Activated effector memory CD4-positive, alpha-beta T cell treated with anti-CD3 and anti-CD28 coated beads, Interleukin-2, amount 50 U/mL, for 16 hours (primary cell): ENCODE results near the gene MAVS.
A peak's percentile ranks its signal among the peaks of the same experiment; 100 is the strongest.
"Not testable (repeated sequence)": the region's sequence is repeated elsewhere in the genome, so short reads cannot be mapped to it uniquely, and the experiment has no call there.

ENCODE experiments used
- DNase-seq: peaks from one replicate; pipeline ENCODE4 v3.0.0-alpha.2; 2020

Gene MAVS

DNA sequence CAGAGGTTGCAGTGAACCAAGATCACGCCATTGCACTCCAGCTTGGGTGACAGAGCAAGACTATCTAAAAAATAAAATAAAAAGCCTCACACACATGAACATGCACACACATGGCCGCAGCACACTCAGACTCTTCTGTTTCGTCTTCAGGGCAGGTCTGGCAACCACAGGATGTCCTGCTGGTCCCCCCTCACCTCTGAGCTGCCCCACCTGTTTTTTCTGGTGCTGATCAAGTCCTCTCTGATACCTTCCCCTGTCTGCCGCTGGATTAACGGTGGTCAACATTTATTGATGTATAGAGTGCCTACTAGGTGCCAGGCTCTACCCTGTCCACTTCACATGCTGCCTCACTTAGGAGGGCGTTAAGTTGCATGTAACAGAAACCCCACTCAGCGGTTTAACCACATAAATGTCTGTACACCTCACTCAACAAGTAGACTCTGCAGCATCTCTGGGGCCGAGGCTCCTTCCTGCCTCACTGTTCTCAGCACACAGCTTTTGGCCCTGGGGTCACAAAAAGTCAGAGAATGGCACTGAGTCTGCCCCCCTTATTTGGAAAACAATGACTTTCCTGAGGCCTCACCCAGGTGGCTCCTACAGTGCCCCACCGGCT lies 30.8 kb upstream of the MAVS start:
- no peak for DNase-seq

DNA sequence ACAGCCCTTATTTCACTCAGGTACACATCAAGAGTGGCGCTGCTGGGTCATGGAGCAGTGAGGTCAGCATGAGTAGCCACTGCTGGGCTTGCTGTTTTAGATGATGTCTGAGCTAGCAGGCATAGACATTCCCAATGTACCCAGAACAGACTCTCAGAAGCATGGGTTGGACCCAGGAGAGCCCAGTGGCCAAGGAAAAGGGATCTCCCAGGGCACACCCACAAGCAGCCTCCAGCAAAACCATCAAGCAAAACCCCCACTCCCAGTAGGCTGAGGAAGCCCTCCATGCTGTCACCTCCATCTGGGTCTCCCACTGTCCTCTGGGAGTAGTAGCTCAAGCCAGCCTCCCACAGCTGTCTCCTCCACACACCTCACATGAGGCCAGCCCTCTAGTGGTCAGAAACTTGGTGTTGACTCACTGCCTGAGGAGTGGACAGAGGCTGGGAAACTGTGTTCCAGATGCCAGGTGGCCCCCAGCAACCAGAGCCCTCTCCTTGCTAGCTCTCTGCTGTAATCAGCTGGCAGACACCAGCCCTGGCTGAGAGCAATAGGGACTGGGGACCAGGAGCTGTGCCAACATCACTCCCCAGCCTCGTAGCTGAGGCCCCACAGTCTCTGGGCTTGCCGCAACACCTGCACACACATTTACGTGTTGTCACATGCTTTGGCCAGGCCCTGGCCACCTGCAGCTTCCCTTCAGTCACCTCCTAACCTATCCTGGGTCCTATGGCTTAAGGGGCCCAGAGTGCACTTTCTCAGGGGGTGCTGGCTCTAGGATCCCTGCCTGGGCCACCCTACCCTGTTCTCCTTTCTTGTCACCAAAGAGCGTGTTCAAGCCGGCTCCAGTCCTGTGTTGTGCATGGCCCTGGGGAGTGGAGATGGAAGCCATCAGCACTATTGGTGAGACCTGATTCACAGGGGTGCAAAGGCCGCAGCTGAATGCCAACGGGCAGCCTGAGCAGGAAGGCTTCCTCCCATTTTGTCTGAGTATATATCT lies 28.2 kb upstream of the MAVS start:
- DNase-seq, result no peak

DNA sequence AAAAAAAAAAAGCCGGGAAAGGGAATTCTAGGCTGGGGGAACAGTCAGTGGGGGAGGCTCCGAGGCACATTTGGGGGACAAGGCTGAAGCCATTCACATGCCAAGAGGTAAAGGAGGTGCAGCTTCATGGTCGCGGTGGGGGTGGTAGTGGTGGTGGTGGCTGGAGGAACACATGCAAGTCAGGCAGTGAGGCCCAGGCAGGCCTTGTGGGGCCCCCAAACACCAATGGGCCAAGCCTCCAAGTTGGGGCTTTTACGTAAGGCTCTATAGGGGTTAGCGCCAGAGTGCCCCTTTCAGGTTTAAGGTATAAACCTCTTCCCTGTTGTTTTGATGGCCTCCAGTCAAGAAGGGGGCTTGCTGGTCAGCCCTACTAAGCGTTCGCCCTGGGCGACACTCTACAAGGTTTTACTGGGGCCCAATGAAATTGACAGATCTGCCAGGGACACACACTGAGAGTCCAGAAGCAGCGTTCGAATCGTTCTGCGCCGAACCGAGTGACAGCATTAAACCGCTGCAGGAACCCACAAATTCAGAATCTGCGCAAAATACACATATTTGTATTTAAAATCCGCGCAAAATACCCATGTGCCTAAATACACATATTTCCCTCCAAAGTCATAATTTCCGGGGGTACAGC lies 27.1 kb upstream of the MAVS start:
- DNase-seq, result no peak

DNA sequence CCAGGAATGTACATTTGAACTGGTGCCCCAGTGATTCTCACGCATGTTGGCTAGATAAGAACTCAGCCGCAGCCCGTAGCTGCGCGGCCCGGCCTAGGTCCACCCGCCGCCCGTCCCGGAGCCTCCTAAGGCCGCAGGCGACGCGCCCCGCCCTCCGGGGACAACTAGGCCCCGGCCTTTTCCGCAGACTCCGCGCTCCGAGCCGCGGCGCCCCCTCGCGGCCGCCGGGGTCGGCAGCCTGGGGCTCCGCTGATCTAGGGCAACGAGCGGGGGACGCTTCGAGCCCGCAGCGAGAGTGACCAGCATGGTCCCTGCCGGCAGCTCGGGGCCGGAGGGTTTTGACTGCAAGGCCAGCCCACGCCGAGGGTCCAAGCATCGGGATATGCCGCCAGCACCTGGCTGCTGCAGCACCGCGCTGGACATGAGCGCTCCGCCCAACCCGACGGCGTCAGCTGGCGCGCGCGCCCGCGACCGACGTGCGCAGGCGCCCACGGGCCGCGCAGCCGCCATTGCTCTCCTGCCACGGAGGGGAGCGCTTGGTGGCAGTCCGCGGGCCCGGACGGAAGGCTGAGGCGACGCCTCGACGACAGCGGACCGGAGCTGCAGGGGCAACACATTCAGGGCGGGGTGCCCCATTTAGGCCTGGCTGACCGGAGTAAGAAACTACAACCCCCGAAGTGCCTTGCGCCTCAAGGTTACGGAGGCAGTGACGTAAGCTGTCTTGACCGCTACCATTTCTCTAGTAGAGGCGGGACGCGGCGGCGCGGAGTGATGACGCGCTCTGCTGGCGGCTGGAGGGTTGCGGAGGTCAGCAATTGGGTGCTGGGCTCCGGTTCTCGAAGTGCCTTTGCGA lies 26.4 kb upstream of the MAVS start, which contains the start of gene AP5S1:
TSS of gene AP5S1 (plus strand) at position 500 of the 853 bp plus-strand sequence. CDS start 1,571 bp downstream, outside the sequence.
- peak; percentile 98 for DNase-seq

DNA sequence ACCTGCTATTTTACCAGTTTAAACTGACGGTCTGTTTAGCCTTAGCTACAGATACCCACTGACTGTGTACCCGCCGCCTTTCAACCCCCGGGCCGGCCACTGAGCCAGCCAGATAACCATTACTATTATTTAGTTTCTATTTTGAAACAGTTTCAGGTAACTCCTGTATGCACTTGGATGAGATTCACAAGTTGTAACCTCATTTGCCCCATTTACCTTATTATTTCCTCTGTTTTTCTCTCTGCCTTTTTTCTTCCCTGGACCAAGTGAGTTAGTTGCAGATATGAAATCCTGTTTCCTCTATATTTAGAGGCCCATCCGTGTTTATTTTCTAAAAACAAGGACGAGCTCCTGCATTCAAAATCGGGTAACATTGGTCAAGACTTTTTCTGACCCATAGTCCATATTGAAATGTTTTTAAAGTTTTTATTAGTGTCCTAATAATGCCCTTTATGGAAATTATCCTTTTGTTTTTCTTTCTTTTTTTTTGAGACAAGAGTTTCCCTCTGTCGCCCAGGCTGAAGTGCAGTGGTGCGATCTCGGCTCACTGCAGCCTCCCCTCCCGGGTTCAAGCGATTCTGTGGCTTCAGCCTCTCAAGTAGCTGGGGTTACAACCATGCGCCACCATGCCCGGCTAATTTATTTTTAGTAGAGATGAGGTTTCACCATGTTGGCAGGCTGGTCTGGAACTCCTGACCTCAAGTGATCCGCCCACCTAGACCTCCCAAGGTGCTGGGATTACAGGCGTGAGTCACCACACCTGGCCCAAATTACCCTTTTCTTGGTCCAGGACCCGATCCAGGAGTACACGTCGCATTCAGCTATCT lies 25.5 kb upstream of the MAVS start:
- DNase-seq, result no peak

DNA sequence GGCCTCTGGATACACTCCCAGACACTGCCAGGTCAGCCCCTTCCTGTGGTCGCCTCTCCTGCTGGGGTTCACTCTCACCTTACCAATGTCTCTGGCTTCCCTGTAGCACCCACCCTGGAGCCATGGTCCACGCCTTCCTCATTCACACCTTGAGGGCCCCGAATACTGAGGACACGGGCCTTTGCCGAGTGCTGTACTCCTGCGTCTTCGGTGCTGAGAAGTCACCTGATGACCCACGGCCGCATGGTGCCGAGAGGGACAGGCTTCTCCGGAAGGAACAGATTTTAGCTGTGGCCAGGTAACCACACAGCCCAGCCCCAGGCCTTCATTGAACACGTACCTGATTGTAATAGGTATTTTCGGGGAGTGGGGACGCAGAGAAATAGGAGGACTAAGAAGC lies 24.6 kb upstream of the MAVS start:
- DNase-seq, result no peak

DNA sequence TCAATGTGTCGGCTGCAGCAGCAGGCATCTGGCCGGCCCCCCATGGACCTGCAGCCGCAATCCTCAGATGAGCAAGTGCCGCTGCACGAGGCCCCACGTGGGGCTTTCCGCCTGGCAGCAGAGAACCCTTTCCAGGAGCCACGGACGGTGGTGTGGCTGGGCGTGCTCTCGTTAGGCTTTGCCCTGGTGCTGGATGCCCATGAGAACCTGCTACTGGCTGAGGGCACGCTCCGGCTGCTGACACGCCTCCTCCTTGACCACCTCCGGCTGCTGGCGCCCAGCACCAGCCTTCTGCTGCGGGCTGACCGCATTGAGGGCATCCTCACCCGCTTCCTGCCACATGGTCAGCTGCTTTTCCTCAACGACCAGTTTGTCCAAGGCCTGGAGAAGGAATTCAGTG lies 22.8 kb upstream of the MAVS start:
- no peak for DNase-seq

DNA sequence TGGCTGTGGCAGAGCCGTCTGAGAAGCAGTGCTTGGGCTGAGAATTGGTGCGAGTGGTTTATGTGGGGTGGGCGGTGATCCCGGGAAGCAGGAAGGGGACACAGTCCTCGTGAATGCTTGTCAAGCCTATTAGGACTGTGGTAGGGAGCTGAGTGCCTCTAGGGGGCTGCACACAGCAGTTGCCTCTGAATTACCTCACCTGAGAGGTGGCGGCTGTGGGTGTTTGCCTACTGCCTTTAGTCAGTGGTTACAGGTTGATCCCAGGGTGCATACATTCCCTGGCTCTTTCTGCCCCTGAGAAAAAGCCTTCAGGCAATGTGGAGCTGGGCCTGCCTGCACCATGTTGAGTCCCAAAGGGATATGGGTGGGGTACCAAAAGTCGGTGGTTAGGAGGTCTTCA lies 21.1 kb upstream of the MAVS start:
- DNase-seq, result no peak

DNA sequence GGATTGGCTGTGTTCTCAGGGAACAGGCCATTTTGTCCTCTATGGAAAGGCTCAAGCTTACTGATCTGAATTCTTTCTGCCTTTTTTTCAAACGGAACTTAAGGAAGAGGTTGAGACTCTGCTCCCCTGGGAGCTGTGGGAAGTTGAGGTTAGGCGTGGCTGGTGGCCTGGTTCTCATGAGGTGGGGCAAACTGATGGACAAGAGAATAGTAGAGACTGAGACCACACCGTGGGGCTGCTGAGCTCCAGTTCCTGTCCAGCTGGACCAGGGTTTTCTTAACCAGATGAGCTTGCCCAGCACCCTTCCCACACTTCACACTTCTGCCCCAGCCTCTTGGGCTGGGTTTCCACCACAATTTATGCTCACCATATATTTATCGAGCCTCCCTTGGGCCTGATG lies 20.2 kb upstream of the MAVS start:
- no peak for DNase-seq

DNA sequence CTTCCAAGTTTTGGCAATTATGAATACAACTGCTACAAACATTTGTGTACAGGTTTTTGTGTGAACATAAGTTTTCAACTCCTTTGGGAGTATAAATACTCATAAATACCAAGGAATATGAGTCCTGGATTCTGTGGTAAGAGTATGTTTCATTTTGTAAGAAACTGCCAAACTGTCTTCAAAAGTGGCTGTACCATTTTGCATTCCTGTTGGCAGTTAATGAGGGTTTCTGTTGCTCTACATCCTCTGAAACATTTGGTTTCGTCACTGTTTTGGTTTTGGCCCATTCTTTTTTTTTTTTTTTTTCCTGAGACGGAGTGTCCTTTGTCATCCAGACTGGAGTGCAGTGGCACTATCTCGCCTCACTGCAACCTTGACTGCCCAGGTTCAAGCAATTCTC lies 17.8 kb upstream of the MAVS start:
- DNase-seq, result no peak

DNA sequence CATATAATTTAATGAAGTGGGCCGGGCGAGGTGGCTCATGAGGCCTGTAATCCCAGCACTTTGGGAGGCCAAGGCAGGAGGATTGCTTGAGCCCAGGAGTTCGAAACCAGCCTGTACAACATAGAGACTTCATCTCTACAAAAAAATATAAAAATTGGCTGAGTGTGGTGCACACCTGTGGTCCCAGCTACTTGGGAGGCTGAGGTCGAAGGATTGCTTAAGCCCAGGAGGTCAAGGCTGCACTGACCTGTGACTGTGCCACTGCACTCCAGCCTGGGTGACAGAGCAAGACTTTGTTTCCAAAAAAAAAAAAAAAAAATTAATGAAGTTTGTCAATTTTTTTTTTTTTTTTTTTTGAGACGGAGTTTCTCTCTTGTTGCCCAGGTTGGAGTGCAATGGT lies 16.7 kb upstream of the MAVS start:
- DNase-seq, result not testable (repeated sequence)

DNA sequence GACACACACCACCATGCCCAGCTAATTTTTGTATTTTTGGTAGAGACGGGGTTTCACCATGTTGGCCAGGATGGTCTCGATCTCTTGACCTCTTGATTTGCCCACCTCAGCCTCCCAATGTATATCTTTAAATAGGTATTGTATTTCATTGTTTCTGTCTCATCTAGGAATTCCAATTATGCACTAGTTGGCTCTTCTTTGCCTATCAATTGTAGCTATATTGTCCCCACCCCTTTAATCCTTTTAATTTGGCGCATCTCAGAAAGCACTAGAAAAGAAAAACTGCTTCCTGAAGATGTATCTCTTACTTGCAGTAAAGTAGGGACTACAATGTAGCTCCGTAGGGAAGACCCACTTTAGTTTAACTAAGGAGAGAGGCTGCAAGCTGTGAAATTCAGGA lies 10.5 kb upstream of the MAVS start:
- no peak for DNase-seq

DNA sequence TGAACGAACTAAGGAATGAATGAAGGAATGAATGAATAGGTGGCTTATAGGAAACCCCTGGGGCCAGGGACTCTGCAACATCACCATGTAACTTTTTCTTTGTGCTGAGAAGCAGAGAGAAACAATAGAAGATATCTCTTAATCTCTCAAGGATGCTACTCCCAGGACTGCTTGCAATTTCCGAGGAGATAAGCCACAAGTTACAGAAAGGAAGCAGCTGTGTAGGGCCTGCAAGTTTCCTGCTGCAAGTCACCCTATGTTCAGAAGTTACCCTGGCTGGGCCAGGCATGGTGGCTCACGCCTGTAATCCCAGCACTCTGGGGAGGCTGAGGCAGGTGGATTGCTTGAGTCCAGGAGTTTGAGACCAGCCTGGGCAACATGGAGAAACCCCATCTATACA lies 7.3 kb upstream of the MAVS start:
- DNase-seq, result no peak

DNA sequence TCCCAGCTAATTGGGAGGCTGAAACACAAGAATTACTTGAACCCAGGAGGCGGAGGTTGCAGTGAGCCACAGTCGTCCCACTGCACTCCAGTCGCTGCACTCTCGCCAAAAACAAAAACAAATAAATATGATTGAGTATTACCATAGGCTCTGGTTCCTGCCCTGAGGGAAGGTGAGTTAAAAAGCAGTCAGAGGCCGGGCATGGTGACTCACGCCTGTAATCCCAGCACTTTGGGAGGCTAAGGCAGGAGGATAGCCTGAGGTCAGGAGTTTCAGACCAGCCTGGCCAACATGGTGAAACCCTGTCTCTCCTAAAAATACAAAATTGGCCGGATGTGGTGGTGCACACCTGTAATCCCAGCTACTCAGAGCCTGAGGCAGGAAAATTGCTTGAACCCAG lies 6.4 kb upstream of the MAVS start:
- DNase-seq, result not testable (repeated sequence)

DNA sequence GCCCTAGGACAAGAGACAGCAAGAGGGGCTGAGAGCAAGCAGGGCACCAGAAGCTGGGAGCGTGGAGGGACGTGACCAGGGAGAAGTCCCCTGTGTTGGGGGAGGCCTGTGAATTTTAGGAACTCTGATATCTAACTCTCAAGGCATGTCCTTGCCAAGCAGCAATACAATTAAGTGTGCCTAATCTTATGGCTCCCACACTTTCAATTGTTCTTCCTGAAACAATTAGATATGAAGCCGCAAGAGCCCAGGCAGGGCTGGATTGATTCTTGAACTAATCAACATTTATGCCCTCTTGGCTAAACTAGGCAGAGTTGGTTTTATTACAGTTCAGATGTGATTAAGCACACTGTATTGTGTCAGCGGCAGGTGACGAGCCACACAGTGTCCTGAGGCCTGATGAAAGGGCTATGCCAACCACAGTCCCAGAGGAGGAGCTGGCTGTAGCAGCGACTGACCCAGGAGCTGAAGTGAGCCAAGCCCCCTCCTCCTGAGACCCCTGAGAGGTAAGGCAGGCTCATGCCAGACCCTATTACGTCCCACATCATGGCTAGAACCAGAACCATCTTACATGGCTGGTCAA lies 4.2 kb upstream of the MAVS start:
- DNase-seq, result no peak

DNA sequence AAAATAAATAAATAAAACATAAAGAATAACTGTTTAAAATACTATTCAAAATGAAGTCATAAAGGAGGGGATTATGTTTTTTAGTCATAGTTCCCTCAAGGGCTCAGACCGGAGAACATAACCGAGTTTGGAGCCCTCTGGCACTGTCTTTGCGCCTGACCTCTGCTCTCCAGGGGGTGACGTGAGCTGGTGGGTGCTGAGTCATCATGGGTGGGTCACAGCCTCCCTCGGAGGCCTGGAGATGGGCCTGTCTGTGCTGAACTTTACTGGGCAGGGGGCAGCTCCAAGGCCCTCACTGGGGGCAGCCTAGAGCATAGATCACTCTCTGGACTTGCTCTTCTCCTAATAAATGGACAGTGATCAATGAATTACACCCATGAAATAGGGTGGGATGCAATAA lies 3.1 kb upstream of the MAVS start:
- DNase-seq, result no peak

DNA sequence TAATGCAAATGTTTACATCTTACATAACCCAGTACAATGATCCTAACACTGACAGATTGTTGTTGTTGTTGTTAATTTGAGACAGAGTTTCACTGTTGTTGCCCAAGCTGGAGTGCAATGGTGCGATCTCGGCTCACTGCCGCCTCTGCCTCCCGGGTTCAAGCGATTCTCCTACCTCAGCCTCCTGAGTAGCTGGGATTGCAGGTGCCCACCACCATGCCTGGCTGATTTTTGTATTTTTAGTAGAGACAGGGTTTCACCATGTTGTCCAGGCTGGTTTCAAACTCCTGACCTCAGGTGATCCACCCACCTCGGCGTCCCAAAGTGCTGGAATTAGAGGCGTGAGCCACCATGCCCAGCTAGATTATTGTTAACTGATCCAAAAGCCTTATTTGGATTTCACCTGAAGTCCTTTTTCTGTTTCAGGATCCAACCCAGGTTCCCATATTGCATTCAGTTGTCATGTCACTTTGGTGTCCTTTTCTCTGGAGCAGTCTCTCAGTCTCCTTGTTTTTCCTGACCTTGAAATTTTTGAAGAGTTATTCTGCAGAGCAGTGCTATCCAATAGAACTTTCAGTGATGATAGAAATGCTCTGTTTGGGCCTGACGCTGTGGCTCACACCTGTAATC lies 2.5 kb upstream of the MAVS start:
- DNase-seq, result not testable (repeated sequence)

DNA sequence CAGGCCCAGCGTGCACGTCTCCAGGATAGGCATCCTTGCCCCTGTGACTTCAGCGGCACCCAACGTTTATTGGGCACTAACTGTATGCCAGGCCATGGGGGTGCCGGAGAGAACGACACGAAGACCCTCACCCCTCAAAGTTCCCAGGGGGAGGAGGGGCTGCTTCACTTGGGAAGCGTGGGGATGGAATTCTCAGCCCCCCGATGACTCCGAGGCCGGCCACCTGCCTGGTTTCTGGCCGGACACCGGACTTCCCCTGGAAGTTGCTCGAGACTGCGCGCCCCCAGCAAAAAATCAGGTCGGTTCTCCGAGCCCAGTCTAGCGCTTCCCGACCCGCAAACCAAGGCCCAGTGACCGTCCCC lies 275 bp upstream of the MAVS start:
- no peak for DNase-seq

DNA sequence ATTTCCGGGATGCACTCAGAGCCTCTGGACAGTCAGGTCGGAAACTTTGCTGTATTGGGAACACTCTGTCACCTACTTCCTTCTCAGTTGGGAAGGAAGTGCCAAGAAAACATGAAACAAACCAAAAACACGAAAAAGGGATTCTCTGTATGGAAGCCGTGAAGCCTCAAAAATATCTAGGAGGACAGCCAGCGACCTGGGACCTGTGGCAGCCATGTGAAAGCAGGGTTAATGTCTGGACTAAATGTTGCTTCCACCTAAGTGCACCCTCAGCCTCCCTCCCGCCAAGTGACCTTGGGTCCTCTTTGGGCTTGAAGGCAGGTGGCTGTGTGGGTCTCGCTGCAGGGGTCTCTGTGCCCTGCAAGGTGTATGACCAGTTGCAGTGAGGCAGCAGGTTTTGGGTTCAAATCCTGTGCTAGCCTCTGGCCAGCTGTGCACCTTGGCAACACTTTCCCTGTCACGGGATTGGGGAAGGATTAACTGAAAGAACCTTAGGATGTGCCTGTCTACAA lies 851 bp downstream of the MAVS start:
- DNase-seq, result peak; percentile 65

DNA sequence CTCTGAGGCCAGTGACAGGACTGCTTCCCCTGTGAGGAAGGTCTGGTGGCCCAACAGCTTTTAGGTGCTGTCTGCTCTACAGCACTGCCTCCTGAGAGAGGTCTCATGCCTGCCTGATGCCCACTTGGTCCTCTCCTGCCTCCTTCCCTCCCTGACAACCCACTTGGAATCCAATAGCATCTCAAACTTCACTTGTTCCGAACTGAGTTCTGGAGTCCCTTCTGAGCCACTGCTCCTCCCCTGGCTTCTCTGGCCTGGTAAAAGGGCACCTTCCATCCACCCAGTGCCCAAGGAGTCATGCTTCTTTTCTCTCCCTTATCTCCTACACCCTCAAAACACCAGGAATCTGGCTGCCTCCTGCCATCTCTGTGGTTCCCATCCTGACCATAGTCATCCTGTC lies 1.9 kb downstream of the MAVS start:
- no peak for DNase-seq

DNA sequence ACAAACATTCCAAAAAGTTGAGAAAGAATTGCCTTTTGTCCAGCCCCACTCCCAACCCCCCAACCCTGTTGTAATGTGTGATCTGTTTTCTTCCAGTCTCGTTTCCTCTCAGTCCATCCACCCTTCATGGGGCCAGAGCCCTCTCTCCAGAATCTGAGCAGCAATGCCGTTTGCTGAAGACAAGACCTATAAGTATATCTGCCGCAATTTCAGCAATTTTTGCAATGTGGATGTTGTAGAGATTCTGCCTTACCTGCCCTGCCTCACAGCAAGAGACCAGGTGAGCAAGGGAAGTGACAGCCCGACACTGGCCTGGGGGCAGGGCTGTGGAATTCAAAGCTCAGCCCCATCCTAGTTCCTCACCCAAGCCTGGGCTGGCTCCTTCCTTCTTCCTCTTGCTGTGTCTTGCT lies 7.8 kb downstream of the MAVS start:
- no peak for DNase-seq
